ENCODE results near the gene ITSN1. TPM values are rescaled to one million over a fixed set of nuclear protein-coding genes. Genes with fewer than 3 reads are reported as not detected.
A peak's percentile ranks its signal among the peaks of the same experiment; 100 is the strongest.

The ITSN1 gene
- total RNA-seq, 1 donor, result 57.0 TPM

GRCh38 chr21:33643658-33644311, 1.5 kb downstream of the ITSN1 start:
- DNase-seq (ENCODE audit: low read depth), result peak; percentile 47
- TF ChIP-seq CTCF (IDR thresholded peaks at IDR 0.05; ENCODE audit: insufficient read depth, low read depth, low read length), result no peak

DNA sequence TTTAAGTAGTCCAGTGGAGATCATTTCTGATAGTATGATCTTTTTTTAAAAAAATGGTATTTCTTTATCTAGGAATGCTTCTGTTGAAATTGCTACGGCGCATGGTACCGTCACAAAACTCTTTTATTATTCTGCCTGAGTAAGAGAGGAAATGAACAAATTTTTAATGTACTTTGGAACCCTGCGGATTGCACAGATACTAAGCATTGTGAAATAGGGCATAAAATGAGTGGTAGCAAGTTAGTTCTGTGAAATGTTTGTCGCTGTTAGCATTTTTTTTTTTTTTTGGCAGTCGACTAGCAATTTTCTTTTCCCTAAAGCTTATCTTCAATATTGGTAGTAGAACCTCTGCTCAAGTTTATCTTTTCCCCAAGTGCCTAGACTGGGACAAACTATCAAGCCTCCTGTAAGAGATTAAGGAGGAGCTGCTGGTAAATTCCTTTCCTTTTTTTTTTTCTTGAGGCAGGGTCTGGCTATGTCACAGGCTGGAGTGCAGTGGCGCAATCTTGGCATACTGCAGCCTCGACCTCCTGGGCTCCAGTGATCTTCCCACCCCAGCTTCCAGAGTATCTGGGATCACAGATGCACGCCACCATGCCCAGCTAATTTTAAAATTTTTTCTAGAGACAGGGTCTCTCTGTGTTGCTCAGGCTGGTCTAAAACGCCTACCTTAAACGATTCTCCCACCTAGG, 2.2 kb downstream of the ITSN1 start:
- TF ChIP-seq CTCF (IDR thresholded peaks at IDR 0.05; ENCODE audit: insufficient read depth, low read depth, low read length), result no peak
- DNase-seq (ENCODE audit: low read depth), result peak; percentile 92
- H3K4me3 ChIP-seq (ENCODE audit: low read depth, low read length), result peak overlapping the region; percentile 76

More at GRCh38 chr21:33643658-33644311, 1.5 kb downstream of the ITSN1 start:
- H3K4me3 ChIP-seq (ENCODE audit: low read depth, low read length), result peak overlapping the region; percentile 76

DNA sequence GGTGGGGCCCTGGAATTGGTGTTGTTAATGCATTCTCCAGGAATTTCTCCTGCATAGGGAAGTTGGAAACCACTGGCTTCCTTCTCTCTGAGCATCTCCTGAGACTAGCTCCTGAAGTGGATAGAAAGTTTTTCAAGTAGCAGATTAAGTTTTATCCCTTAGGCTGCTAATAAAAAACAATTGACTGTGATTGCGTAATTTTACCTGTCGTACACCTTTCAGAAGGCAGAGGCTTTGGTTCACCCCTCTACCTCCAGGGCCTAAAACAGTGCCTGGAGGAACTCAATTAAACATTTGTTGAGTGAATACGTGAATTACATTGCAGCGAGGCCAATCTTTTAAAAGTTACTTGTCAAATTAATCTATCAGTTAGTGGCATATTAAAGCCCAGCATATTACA, 3.4 kb downstream of the ITSN1 start:
- DNase-seq (ENCODE audit: low read depth), result no peak
- no peak for TF ChIP-seq CTCF (IDR thresholded peaks at IDR 0.05; ENCODE audit: insufficient read depth, low read depth, low read length)
- H3K4me3 ChIP-seq (ENCODE audit: low read depth, low read length), result no peak overlapping the region

DNA sequence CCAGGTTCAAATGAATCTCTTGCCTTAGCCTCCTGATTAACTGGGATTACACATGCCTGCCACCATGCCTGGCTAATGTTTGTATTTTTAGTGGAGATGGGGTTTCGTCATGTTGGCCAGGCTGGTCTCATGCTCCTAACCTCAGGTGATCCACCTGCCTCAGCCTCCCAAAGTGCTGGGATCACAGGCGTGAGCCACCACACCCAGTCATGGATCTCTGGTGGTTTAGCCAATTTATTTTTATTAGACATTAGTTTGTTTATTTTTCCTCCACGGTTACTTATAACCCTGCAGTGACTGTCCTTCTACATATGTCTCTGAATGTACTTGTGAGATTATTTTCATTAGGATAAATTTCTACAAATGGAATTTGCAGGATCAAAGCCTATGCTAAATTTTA, 5.3 kb downstream of the ITSN1 start:
- no peak for DNase-seq (ENCODE audit: low read depth)
- no peak overlapping the region for H3K4me3 ChIP-seq (ENCODE audit: low read depth, low read length)
- no peak for TF ChIP-seq CTCF (IDR thresholded peaks at IDR 0.05; ENCODE audit: insufficient read depth, low read depth, low read length)

DNA sequence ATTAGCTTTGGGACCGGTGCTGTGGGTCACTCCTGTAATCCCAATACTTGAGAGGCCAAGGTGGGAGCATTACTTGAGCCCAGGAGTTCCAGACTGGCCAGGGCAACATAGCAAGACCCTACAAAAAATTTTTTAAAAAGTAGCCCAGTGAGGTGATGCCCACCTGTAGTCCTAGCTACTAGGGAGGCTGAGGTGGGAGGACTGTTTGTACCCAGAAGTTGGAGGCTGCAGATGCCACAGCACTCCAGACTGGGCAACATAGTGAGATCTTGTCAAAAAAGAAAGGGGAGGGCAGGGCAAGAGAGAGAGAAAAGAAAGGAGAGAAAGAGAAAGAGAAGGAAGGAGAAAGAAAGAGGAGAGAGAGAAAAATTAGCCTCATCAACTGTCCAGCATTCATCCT, 6.3 kb downstream of the ITSN1 start:
- DNase-seq (ENCODE audit: low read depth), result no peak
- no peak overlapping the region for H3K4me3 ChIP-seq (ENCODE audit: low read depth, low read length)
- no peak for TF ChIP-seq CTCF (IDR thresholded peaks at IDR 0.05; ENCODE audit: insufficient read depth, low read depth, low read length)

GRCh38 chr21:33650230-33650629, 7.9 kb downstream of the ITSN1 start:
- no peak for TF ChIP-seq CTCF (IDR thresholded peaks at IDR 0.05; ENCODE audit: insufficient read depth, low read depth, low read length)
- no peak for DNase-seq (ENCODE audit: low read depth)
- H3K4me3 ChIP-seq (ENCODE audit: low read depth, low read length), result no peak overlapping the region
